Effector memory CD8-positive, alpha-beta T cell (primary cell): ENCODE results near the gene EVA1C.
A peak's percentile ranks its signal among the peaks of the same experiment; 100 is the strongest.
"Not testable (repeated sequence)": the region's sequence is repeated elsewhere in the genome, so short reads cannot be mapped to it uniquely, and the experiment has no call there.

Experiments
- ATAC-seq: fragments of 150-1000 bp; cut with Tn5 transposase; replicated peaks from 2 replicates; pipeline ENCODE4 v1.10.0; 2021; ENCODE audit warnings: mild to moderate bottlenecking, moderate library complexity
- DNase-seq, 3 experiments: peaks; one replicate each; pipeline ENCODE4 v3.0.0; 2021
- H3K27ac Mint-ChIP-seq, 2 donors: one replicate each; pipeline ENCODE4 v1.8.0; 2022; ENCODE audit warnings: mild to moderate bottlenecking in 2 of 2, mixed read lengths in 2 of 2, moderate library complexity in 2 of 2
- H3K27me3 Mint-ChIP-seq, 2 donors: one replicate each; pipeline ENCODE4 v1.8.0; 2022; ENCODE audit warnings: mixed read lengths in 2 of 2
- H3K36me3 Mint-ChIP-seq: one replicate; pipeline ENCODE4 v1.8.0; 2022; ENCODE audit warnings: mild to moderate bottlenecking, moderate library complexity, mixed read lengths; ENCODE audit not compliant: insufficient read depth
- H3K4me1 Mint-ChIP-seq, 2 donors: one replicate each; pipeline ENCODE4 v1.8.0; 2022; ENCODE audit warnings: low read depth in 2 of 2, mixed read lengths in 2 of 2
- H3K4me3 Mint-ChIP-seq, 2 donors: one replicate each; pipeline ENCODE4 v1.8.0; 2022; ENCODE audit warnings: mild to moderate bottlenecking in 2 of 2, mixed read lengths in 2 of 2, moderate library complexity in 2 of 2
- H3K9me3 Mint-ChIP-seq, 2 donors: one replicate each; pipeline ENCODE4 v1.8.0; 2022; ENCODE audit warnings: mixed read lengths in 2 of 2

EVA1C gene

GRCh38 chr21:32514275-32515055, 102.0 kb downstream of the EVA1C start:
- DNase-seq (no peak), ATAC-seq (no peak)
- Mint-ChIP-seq H3K4me1 (peaks cover 0 to 7% of the 10 kb centered on the region in 2 donors), H3K27ac (no peak overlapping the region), H3K9me3 (no peaks in the 10 kb centered on the region), H3K27me3 (no peaks in the 10 kb centered on the region), H3K36me3 (peaks cover 12% of the 10 kb centered on the region), H3K4me3 (no peak overlapping the region)

- H3K36me3 Mint-ChIP-seq: peaks cover 12% of the 10 kb centered on the region
- H3K4me3 Mint-ChIP-seq: no peak overlapping the region
- H3K27me3 Mint-ChIP-seq: no peaks in the 10 kb centered on the region
- DNase-seq: no peak
- H3K27ac Mint-ChIP-seq: peak overlapping the region; percentile 55 to 68
- H3K9me3 Mint-ChIP-seq: no peaks in the 10 kb centered on the region
- ATAC-seq: no peak
- H3K4me1 Mint-ChIP-seq: peaks cover 0 to 6% of the 10 kb centered on the region in 2 donors
These were observed 103.4 kb downstream of the EVA1C start for GRCh38 chr21:32515874-32516273.

GRCh38 chr21:32516756-32517649, 104.5 kb downstream of the EVA1C start:
- H3K4me1 Mint-ChIP-seq: peaks cover 0 to 7% of the 10 kb centered on the region in 2 donors
- peaks cover 8% of the 10 kb centered on the region for H3K36me3 Mint-ChIP-seq
- H3K4me3 Mint-ChIP-seq: no peak overlapping the region
- DNase-seq: no peak
- peaks cover 0 to 2% of the 10 kb centered on the region in 2 donors for H3K27me3 Mint-ChIP-seq
- no peak for ATAC-seq
- no peak overlapping the region for H3K27ac Mint-ChIP-seq
- H3K9me3 Mint-ChIP-seq: no peaks in the 10 kb centered on the region

GRCh38 chr21:32519945-32520874, 107.7 kb downstream of the EVA1C start:
- Mint-ChIP-seq H3K4me3 (no peak overlapping the region), H3K4me1 (peaks cover 0 to 11% of the 10 kb centered on the region in 2 donors), H3K27ac (peak overlapping the region; percentile 17 to 54), H3K27me3 (peaks cover 0 to 6% of the 10 kb centered on the region in 2 donors), H3K9me3 (no peaks in the 10 kb centered on the region), H3K36me3 (peaks cover 8% of the 10 kb centered on the region)
- no peak for DNase-seq
- ATAC-seq: no peak

GRCh38 chr21:32520875-32521735, 108.6 kb downstream of the EVA1C start:
- H3K27me3 Mint-ChIP-seq: peaks cover 0 to 6% of the 10 kb centered on the region in 2 donors
- peak overlapping the region; percentile 17 to 54 for H3K27ac Mint-ChIP-seq
- DNase-seq: no peak
- H3K9me3 Mint-ChIP-seq: no peaks in the 10 kb centered on the region
- H3K4me3 Mint-ChIP-seq: no peak overlapping the region
- H3K36me3 Mint-ChIP-seq: no peaks in the 10 kb centered on the region
- ATAC-seq: no peak
- H3K4me1 Mint-ChIP-seq: peaks cover 0 to 15% of the 10 kb centered on the region in 2 donors

- Mint-ChIP-seq H3K4me3 (no peak overlapping the region), H3K27ac (peak overlapping the region; percentile 20 to 26), H3K9me3 (no peaks in the 10 kb centered on the region), H3K27me3 (peaks cover 0 to 6% of the 10 kb centered on the region in 2 donors), H3K36me3 (no peaks in the 10 kb centered on the region), H3K4me1 (peaks cover 0 to 18% of the 10 kb centered on the region in 2 donors)
- no peak for ATAC-seq
- DNase-seq: no peak
These were observed 109.3 kb downstream of the EVA1C start for GRCh38 chr21:32521736-32522355.

GRCh38 chr21:32523463-32523862, 111.0 kb downstream of the EVA1C start:
- Mint-ChIP-seq H3K27me3 (peaks cover 0 to 6% of the 10 kb centered on the region in 2 donors), H3K36me3 (no peaks in the 10 kb centered on the region), H3K27ac (peak overlapping the region in 1 of 2 donors; percentile 13), H3K4me1 (peaks cover 0 to 19% of the 10 kb centered on the region in 2 donors), H3K9me3 (no peaks in the 10 kb centered on the region), H3K4me3 (no peak overlapping the region)
- no peak for DNase-seq
- no peak for ATAC-seq

- ATAC-seq (no peak), DNase-seq (no peak)
- H3K27me3 Mint-ChIP-seq: peaks cover 0 to 6% of the 10 kb centered on the region in 2 donors
- no peak overlapping the region for H3K4me3 Mint-ChIP-seq
- no peaks in the 10 kb centered on the region for H3K36me3 Mint-ChIP-seq
- H3K4me1 Mint-ChIP-seq: peaks cover under 1 to 19% of the 10 kb centered on the region in 2 donors
- H3K27ac Mint-ChIP-seq: no peak overlapping the region
- no peaks in the 10 kb centered on the region for H3K9me3 Mint-ChIP-seq
These were observed 111.6 kb downstream of the EVA1C start for GRCh38 chr21:32523988-32524719.

GRCh38 chr21:32525282-32525681, 112.8 kb downstream of the EVA1C start:
- no peak for ATAC-seq
- no peak for DNase-seq
- Mint-ChIP-seq H3K4me1 (peaks cover 4 to 21% of the 10 kb centered on the region in 2 donors), H3K27me3 (peaks cover 0 to 6% of the 10 kb centered on the region in 2 donors), H3K9me3 (no peaks in the 10 kb centered on the region), H3K36me3 (no peaks in the 10 kb centered on the region), H3K4me3 (no peak overlapping the region), H3K27ac (peak overlapping the region in 1 of 2 donors; percentile 51)

GRCh38 chr21:32529679-32530078, 117.2 kb downstream of the EVA1C start:
- peaks cover 3% of the 10 kb centered on the region for H3K36me3 Mint-ChIP-seq
- H3K9me3 Mint-ChIP-seq: no peaks in the 10 kb centered on the region
- ATAC-seq: no peak
- H3K27ac Mint-ChIP-seq: no peak overlapping the region
- no peak overlapping the region for H3K4me3 Mint-ChIP-seq
- DNase-seq: no peak
- no peaks in the 10 kb centered on the region for H3K27me3 Mint-ChIP-seq
- H3K4me1 Mint-ChIP-seq: peaks cover 4 to 23% of the 10 kb centered on the region in 2 donors

GRCh38 chr21:32530809-32531208, 118.3 kb downstream of the EVA1C start:
- H3K4me1 Mint-ChIP-seq: peaks cover 4 to 28% of the 10 kb centered on the region in 2 donors
- DNase-seq, ATAC-seq, H3K9me3 Mint-ChIP-seq, H3K4me3 Mint-ChIP-seq, H3K36me3 Mint-ChIP-seq, H3K27me3 Mint-ChIP-seq: not testable (repeated sequence)
- peak overlapping the region in 1 of 2 donors; percentile 13 for H3K27ac Mint-ChIP-seq
